NCI-H146 treated with DMSO at 0.1 percent for 48 hours (cell line): Measurements from ENCODE around the gene ADORA3.

Experiments used
- DNase-seq: peaks from one replicate; lab custom pipeline; 2025; ENCODE audit not compliant: unreplicated experiment; lab: John Stamatoyannopoulos, UW

ADORA3 gene

DNA sequence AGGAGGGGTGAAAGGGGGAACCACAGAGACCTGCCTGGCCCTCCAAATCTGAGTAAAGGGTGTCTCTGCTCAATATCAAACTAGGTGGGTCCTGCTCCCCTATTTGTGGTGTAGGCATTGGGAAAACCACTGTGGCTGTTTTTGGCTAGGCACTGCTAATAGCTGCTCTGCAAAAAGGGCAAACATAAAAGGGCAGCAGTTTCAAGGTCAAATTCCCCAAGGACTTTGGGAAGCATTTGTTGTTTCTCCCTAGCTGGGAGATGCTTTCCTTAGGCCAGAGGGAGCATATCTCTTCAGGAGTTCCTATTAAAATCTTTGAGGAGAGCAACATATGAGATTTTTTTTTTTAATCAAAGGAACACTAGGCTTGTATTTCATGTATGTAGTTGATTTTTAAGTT is 27.2 kb downstream of the ADORA3 start:
- no peak for DNase-seq

- no peak for DNase-seq
Observed at GRCh38 chr1:111475701-111476100, 27.7 kb downstream of the ADORA3 start.

- no peak for DNase-seq
Observed at GRCh38 chr1:111474521-111474920, 28.9 kb downstream of the ADORA3 start.

- no peak for DNase-seq
Observed at GRCh38 chr1:111474106-111474505, 29.3 kb downstream of the ADORA3 start.

- no peak for DNase-seq
Observed at GRCh38 chr1:111471538-111471937, 31.9 kb downstream of the ADORA3 start.

GRCh38 chr1:111471012-111471411 is 32.4 kb downstream of the ADORA3 start:
- no peak for DNase-seq

DNA sequence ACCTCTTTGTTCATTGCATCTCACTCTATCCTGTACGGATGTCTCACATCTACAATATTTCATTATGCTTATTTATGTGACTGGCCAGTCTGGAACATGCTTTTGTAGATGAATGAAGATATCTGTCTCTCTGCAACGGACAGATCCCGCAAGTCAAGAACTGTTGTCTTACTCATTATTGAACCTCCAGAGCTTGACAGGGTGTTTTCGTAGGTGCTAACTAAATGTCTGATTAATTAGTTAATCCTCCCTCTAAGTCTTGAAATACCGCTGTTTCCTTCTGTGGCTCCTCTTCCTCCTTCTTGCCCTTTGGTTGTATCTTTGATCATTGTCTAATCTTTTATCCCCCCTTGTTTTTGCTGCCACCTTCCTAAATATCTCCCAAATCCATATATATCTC is 32.8 kb downstream of the ADORA3 start:
- DNase-seq: no peak

- DNase-seq: no peak
Observed at GRCh38 chr1:111469539-111469938, 33.9 kb downstream of the ADORA3 start.

DNA sequence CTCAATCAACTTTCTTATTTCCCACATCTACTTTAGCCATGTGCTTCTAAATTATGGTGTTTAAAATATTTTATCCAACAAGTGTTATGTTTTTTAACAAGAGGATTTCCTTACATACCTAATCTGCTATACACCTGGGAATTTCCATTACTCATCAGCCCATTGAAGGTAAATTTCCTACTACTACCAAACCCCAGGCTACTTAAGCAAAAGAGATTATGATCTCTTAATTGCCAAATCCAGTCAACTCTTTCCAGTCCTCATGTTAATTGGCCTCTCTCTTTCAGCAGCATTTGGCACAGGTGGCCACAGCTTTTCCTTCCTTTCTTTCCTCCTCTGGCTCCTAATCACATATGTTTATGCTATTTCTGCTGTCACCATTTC is 34.7 kb downstream of the ADORA3 start:
- no peak for DNase-seq

DNA sequence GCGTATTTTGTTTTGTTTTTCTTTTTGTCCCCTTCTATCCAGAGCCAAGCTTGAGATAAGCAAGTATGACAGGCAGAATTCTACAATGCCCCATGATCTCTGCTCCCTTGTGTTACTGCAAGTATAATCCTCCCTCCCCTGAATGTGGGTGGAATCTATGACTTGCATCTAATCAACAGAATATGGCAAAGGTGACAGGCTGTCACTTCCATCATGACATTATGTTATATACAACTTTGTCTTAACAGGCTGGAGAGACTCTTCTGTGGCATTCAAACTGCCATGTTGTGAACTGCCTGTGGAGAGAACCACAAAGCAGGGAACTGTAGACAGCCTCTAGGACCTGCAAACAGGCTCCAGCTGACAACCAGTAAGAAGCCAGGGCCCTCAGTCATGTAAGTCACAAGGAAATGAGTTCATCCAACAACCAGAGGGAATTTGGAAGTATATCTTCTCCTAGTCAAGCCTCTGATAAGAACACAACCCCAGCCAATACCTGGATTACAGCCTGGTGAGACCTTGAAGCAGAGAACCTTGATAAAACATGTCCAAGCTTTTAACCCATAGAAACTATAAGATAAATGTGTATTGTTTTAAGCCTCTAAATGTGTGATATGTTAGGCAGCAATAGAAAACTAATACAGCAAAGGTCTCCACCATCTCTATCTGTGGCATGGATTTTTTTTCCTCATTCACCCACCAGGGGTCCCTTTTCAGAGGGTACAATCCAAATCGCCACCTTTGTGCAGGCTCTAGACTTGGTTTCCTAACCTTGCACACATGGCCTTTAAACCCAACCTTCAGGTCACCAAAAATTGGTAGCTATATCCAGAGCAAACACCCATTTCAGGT is 35.3 kb downstream of the ADORA3 start:
- no peak for DNase-seq

DNA sequence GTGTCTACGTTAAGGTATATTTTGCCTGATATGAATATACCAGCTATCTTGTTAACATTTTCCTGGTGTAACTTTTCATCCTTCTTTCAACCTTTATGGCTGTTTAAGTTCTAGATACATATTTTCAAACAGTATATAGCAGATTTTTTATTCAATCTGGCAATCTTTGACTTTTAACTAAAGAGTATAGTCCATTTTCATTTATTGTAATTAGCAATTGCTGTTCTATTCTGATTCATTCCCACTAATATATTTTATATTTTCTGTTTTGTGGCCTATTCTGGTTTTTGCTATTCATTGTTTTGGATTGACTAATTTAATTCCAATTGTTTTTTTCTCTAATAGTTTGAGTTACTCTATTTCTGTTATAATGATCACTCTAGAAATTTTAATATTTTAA is 37.0 kb downstream of the ADORA3 start:
- no peak for DNase-seq

DNA sequence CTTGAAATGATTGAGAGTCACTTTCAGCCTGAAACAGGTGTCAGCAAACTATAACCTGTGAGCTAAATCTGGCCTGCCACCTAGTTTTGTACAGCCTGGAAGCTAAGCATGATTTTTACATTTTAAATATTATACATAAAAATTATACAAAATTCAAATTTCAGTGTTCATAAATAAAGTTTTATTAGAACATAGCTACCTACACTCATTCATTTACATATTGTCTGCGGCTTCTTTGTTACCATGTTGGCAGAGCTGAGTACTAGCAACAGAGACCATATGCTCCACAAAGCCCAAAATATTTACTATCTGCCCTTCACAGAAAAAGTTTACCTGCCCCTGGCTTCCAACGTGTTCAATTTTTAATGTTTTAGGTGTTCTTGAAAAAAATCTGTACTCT is 37.7 kb downstream of the ADORA3 start:
- no peak for DNase-seq

- no peak for DNase-seq
Observed at GRCh38 chr1:111463029-111463683, 40.3 kb downstream of the ADORA3 start.

- no peak for DNase-seq
Observed at GRCh38 chr1:111462370-111463028, 40.9 kb downstream of the ADORA3 start.

DNA sequence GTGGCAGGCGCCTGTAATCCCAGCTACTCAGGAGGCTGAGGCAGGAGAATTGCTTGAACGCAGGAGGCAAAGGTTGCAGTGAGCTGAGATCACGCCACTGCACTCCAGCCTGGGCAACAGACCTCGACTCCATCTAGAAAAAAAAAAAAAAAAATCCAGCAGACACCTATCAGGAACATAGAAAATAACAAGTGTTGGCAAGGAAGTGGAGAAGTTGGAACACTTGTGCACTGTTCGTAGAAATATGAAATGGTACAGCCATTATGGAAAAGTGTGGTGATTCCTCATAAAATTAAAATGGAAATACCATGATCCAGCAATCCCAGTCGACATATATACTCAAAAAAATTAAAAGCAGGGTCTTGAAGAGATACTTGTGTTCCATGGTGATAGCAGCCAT is 41.7 kb downstream of the ADORA3 start:
- DNase-seq: no peak

DNA sequence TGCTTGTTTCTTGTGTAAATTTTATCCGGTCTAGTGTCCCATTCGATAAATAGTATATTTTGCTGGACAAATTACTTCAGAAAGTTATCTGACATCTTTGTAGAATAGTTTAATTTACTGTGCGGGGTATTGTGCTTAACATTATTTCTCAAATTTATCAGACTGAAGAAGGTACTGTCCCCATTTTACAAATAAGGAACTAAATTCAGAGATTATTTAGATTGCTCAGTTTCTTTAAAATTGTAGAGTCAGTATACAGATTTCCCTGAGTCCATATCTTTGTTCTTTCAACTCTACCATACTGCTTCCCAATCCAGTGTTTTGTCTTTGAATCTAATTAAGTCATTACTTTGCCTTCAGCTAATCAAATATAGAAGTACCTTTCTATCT is 47.8 kb downstream of the ADORA3 start:
- DNase-seq: no peak

DNA sequence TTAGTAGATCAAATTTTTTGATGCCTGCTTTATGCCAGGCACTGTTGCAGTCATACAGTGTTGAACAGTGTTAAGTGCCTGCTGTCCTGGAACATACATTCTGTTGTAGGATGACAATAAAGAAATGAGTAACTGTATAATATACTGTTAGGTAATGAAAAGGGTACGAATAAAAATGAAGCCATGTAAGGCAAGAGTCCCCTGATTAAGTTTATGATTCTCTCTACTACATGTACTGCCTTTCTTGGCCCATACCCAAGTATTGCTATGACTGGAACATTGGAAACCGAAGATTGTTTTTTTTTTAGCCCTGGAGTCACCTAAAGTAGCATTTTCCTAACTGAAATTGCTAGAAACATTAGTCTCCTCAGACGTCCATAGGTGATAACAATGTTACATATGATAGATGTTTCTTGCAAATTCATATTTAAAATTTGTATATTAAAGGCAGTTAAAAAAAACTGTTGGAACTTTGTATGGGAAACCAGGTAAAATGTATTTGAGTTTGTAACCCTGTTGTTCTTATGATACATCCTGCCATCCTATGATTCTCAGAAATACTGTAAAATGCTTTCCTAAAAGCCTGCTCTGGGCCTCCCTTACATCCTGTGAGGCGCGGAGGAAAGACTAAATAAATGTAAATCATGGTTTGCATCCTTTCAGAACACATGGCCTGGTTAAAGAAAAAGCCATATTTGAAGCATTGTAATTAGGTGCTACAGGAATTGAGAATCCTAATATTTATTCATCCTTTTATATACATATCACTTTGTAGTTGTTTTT is 48.4 kb downstream of the ADORA3 start:
- DNase-seq: no peak

GRCh38 chr1:111453706-111454105 is 49.7 kb downstream of the ADORA3 start:
- DNase-seq: no peak

- DNase-seq: no peak
Observed at GRCh38 chr1:111452581-111452980, 50.9 kb downstream of the ADORA3 start.

DNA sequence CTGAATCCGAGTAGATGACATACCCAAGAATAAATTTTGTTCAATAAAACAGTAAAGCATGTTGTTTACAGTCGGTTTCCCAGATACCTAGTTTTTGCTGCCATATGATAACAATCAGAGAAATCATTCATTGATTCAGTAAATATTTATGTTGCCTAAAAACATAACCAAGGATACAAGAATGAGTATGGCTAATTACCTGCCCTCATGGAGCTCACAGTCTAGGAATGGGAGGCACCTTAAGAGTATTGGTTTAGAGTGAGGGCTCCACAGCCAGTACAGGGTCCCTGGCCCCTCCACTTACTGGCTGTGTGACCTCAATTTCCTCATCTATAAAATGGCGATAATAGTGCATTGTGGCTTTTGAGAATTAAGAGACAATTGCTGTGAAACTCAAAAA is 53.2 kb downstream of the ADORA3 start:
- no peak for DNase-seq

DNA sequence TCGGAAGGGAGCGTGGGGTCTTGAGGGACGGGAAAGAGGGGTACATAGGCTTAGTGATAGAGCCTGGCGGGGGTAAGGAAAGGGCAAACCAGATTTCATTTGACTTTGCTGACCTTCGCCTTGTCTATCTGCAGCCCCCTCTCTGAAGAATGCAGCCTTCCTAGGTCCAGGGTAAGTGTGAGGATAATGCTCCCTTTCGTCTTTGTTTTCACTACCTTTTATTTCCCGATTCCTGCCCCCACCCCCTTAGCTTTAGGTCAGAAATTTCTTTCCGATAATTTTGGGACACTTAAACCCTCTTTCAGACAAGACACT is 53.8 kb downstream of the ADORA3 start:
- DNase-seq: no peak
